Prostate gland (tissue), 2 donors: ENCODE results near the gene ALPK3. TPM values are rescaled to one million over a fixed set of nuclear protein-coding genes. Genes with fewer than 3 reads are reported as not detected.

Experiments used
- DNase-seq: peaks from one replicate; pipeline ENCODE4 v3.0.0-alpha.2; 2019; ENCODE audit warnings: low spot score
- H3K27ac ChIP-seq, 2 donors: fragments of 200-600 bp; sonication (generic); 2 replicates each; pipeline ENCODE4 v1.5.1; 2017 to 2019
- H3K27me3 ChIP-seq: fragments of 200-600 bp; sonication (generic); replicated peaks from 2 replicates; pipeline ENCODE4 v1.5.1; 2019; ENCODE audit not compliant: insufficient read depth
- H3K36me3 ChIP-seq, 2 donors: fragments of 200-600 bp; sonication (generic); 1 replicate in 1 of 2; 2 replicates in 1 of 2; pipeline versions ENCODE4 v1.5.1 to v1.8.1; 2017 to 2019
- H3K4me1 ChIP-seq: fragments of 200-600 bp; sonication (generic); replicated peaks from 2 replicates; pipeline ENCODE4 v1.5.1; 2019
- H3K4me3 ChIP-seq, 2 donors: fragments of 200-600 bp; sonication (generic); 2 replicates each; pipeline ENCODE4 v1.5.1; 2017 to 2019
- H3K9me3 ChIP-seq: fragments of 200-600 bp; sonication (generic); 2 replicates; pipeline ENCODE4 v1.5.1; 2017
- POLR2A ChIP-seq: fragments of 450-650 bp; IDR thresholded peaks from one replicate; pipeline ENCODE4 v1.6.1; 2016; ENCODE audit warnings: antibody characterized with exemption, mild to moderate bottlenecking
- POLR2AphosphoS5 ChIP-seq: sonication (generic); formaldehyde crosslinking; IDR thresholded peaks from one replicate; pipeline ENCODE4 v1.6.1; 2017; ENCODE audit warnings: antibody characterized with exemption
- WGBS: methylation state at CpG from one replicate; pipeline ENCODE4 v1.1.5; 2018; 5-methylcytosine and 5-hydroxymethylcytosine counted together
- intact Hi-C: fragments of 100-400 bp; cut with DNase I; formaldehyde crosslinking; loops from one replicate; pipeline ENCODE4 v1.14.2; 2022
- total RNA-seq, 2 donors: library from RNA; depleted of rRNA; stranded (reverse); fragments of >200 nt; gene quantifications; one replicate each; pipeline ENCODE4 v1.1.0, GENCODE V29; 2016
- TF ChIP-seq, protein P1 (sequence below), 4 experiments: fragments of 200-600 bp in 2 of 4; fragments of 450-650 bp in 2 of 4; sonication (generic) in 2 of 4; IDR thresholded peaks; 1 replicate in 3 of 4; 2 replicates in 1 of 4; pipeline ENCODE4 v1.5.1; 2016 to 2019; ENCODE audit warnings: antibody characterized with exemption in 4 of 4, mild to moderate bottlenecking in 2 of 4, moderate library complexity in 2 of 4

The ALPK3 gene
- total RNA-seq, 2 donors from 2014 or later: 0.68 to 7.2 TPM

DNA sequence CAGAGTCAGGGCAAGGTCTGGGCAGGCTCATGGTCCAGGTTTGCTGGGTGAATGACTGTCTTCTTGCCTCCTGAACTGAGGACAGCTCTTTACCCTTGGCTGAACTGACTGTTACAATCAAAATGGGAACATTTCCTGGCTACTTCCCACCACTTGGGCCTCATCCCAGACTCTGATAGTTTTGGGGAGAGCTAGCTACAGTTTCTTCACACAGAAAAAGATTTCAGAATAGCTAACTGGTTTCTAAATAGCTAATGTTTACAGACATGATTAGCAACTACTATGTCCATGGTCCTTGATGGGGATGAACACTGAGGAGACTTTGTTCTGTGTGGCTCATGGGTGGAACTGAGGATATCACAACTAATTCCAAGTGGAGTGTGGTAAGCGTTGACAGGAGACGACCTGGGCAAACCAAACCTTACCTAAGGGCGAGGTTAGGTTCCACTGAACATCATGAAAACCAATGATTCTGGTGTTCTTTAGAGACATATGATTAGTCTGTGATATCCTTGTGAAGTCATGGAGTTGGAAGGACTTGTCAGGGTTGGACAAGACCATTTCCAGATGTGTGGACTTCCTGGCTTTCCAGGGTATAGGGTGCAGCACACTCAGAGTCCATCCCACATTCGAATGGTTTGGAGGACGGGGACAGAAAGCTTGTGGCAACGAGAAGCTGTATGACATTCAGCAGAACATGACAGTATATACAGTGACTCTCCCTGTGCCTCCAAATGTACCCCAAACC is 7.3 kb downstream of the ALPK3 start:
- TF ChIP-seq POLR2AphosphoS5: peak; percentile 20
- TF ChIP-seq, protein P1, sequence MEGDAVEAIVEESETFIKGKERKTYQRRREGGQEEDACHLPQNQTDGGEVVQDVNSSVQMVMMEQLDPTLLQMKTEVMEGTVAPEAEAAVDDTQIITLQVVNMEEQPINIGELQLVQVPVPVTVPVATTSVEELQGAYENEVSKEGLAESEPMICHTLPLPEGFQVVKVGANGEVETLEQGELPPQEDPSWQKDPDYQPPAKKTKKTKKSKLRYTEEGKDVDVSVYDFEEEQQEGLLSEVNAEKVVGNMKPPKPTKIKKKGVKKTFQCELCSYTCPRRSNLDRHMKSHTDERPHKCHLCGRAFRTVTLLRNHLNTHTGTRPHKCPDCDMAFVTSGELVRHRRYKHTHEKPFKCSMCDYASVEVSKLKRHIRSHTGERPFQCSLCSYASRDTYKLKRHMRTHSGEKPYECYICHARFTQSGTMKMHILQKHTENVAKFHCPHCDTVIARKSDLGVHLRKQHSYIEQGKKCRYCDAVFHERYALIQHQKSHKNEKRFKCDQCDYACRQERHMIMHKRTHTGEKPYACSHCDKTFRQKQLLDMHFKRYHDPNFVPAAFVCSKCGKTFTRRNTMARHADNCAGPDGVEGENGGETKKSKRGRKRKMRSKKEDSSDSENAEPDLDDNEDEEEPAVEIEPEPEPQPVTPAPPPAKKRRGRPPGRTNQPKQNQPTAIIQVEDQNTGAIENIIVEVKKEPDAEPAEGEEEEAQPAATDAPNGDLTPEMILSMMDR (IDR thresholded peaks at IDR 0.05): no peak
- TF ChIP-seq POLR2A: no peak
- Histone ChIP-seq H3K27me3 (no peaks in the 10 kb centered on the region), H3K9me3 (no peaks in the 10 kb centered on the region), H3K4me3 (no peak overlapping the region), H3K4me1 (peaks cover under 1% of the 10 kb centered on the region), H3K27ac (peak overlapping the region in 1 of 2 donors; percentile 2), H3K36me3 (no peaks in the 10 kb centered on the region)
- intact Hi-C loops: loop anchor here (5.0 kb wide), 1 partner anchor 77 kb away; the partner anchor contains the start of gene ZNF592
- no peak for DNase-seq
- WGBS: 79% methylated on average over 6 of the region's 6 CpGs

DNA sequence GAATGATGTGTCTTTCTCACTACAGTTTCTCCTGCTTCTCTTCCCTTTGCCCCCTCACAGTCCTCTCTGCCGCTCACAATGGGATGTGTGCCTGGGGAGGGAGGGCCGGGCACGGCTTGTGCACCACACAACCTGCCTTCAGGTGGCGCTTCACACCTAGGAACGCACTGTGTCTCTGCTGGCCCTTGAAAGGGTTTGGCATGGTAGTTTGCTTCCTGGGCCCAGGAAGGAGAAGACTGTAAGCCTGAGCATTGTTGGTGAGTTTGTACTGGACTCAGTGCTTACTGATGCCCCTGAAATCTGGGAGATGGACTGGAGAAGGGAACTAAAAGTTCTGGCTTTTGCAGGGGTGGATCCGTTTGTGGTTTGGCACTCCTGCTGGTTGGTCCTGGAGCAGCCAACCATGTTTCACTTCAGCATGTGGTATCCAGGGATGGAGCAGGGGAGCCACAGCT is 9.2 kb downstream of the ALPK3 start:
- Histone ChIP-seq H3K4me1 (no peaks in the 10 kb centered on the region), H3K4me3 (no peak overlapping the region), H3K9me3 (no peaks in the 10 kb centered on the region), H3K27ac (peak overlapping the region in 1 of 2 donors; percentile 31), H3K36me3 (no peaks in the 10 kb centered on the region), H3K27me3 (no peaks in the 10 kb centered on the region)
- intact Hi-C loops: no loop called here
- no peak for DNase-seq
- TF ChIP-seq POLR2A (no peak), POLR2AphosphoS5 (peak; percentile 16)
- TF ChIP-seq, protein P1 (IDR thresholded peaks at IDR 0.05): peak in 1 of 4 experiments; percentile 30
- 54% methylated on average over 6 of the region's 6 CpGs for WGBS

DNA sequence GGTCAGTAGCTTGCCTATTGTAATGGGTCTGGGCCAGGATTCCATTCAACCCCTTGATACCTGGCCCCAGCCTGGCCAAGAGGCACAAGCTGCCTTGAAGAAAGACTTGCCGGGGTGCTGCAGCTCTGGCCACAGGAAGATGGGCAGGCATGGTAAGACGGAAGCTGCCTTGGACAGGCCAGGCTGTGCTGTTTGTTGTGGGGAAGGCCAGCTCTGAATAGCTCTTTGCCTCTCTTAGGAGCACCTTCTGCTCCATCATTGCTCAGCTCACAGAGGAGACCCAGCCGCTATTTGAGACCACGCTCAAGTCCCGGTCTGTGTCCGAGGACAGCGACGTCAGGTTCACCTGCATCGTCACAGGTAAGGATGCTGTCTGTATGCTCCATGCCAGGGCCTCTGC is 10.1 kb downstream of the ALPK3 start:
- Histone ChIP-seq H3K27ac (no peak overlapping the region), H3K4me3 (no peak overlapping the region), H3K36me3 (no peaks in the 10 kb centered on the region), H3K27me3 (no peaks in the 10 kb centered on the region), H3K9me3 (no peaks in the 10 kb centered on the region), H3K4me1 (no peaks in the 10 kb centered on the region)
- TF ChIP-seq POLR2AphosphoS5: no peak
- no peak for TF ChIP-seq POLR2A
- TF ChIP-seq, protein P1 (IDR thresholded peaks at IDR 0.05): no peak
- DNase-seq: no peak
- intact Hi-C loops: no loop called here
- WGBS: 95% methylated on average over 9 of the region's 9 CpGs

DNA sequence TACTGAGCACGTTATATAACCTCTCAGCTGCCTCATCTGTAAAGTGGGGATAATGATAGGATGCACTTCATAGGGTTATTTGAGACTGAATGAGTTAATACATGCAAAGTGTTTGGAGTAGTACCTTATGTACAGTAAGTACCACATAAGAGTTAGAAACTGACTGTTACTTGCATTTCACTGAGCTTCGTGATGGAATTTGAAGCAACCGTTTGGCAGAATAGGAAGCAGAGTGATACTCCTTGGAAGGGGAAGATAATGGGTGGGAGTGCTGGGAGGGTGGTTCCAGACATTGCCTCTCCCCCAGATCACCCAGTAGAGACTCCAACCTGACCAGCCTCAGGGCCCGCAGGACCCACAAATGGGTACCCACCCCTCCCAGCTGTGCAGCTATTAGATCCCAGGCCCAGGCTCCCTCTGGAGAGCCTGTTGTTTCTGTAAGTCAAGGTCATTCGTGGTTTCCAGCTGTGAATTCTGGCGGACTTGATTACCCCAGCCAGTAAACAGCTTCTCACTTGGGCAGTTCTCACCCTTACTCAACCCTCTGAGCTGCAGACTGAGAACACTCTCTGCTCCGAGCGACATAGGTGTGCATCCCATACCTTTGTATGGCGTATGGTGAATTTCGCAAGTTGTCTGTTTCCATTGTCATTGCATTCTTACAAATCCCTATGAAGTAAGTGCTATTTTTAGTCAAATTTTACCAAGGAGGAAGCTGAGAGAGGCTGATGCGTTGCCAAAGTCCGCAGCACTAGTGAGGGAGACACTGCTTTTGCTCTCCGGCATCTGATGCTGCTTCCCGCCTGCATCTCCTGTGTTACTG is 11.1 kb downstream of the ALPK3 start:
- no peak for TF ChIP-seq POLR2A
- no peak for TF ChIP-seq POLR2AphosphoS5
- TF ChIP-seq, protein P1 (IDR thresholded peaks at IDR 0.05): no peak
- WGBS: 65% methylated on average over 14 of the region's 14 CpGs
- intact Hi-C loops: no loop called here
- Histone ChIP-seq H3K4me3 (no peak overlapping the region), H3K9me3 (no peaks in the 10 kb centered on the region), H3K36me3 (no peaks in the 10 kb centered on the region), H3K27ac (no peak overlapping the region), H3K27me3 (no peaks in the 10 kb centered on the region), H3K4me1 (no peaks in the 10 kb centered on the region)
- no peak for DNase-seq
